IMR-90 (cell line): Measurements from ENCODE around the gene FUT8. TPM values are rescaled to one million over a fixed set of nuclear protein-coding genes. Genes with fewer than 3 reads are reported as not detected.
A peak's percentile ranks its signal among the peaks of the same experiment; 100 is the strongest.

ENCODE experiments used
- ATAC-seq: fragments of 200-7000 bp; cut with Tn5 transposase; 2 replicates; pipeline ENCODE4 v1.9.1; 2020; ENCODE audit warnings: low read depth, mild to moderate bottlenecking, moderate library complexity
- BruUV-seq: library from RNA; stranded (reverse); fragments of 400-500 nt; replicated peaks from 2 replicates; lab custom pipeline; 2021; lab: Mats Ljungman, UMichigan
- CTCF ChIA-PET: fragments of 300-600 bp; formaldehyde crosslinking; extraction: SDS; loops from one replicate; lab custom pipeline; 2021; ENCODE audit warnings: antibody characterized with exemption; lab: Yijun Ruan, JAX
- POLR2A ChIA-PET: fragments of 300-600 bp; sonication (Branson Sonifier 250); formaldehyde crosslinking; loops from one replicate; lab custom pipeline; 2022; ENCODE audit warnings: antibody characterized with exemption; ENCODE audit not compliant: unreplicated experiment; lab: Charles Lee
- DNase-seq: peaks from one replicate; pipeline ENCODE4 v3.0.0; 2013
- H2AFZ ChIP-seq: replicated peaks from 2 replicates; pipeline ENCODE3; 2013; ENCODE audit warnings: low read length, mild to moderate bottlenecking; ENCODE audit not compliant: poor library complexity
- H2AK5ac ChIP-seq: 2 replicates; pipeline ENCODE4 v1.6.1; 2013; ENCODE audit warnings: low read depth, low read length, inconsistent platforms
- H2AK9ac ChIP-seq: replicated peaks from 2 replicates; pipeline ENCODE3; 2013; ENCODE audit warnings: mild to moderate bottlenecking, low read depth, low read length, moderate library complexity; ENCODE audit not compliant: poor library complexity
- H2BK120ac ChIP-seq: 2 replicates; pipeline ENCODE4 v1.6.1; 2013; ENCODE audit warnings: low read depth, low read length, inconsistent platforms
- H2BK15ac ChIP-seq: 3 replicates; pipeline ENCODE4 v1.6.1; 2013; ENCODE audit warnings: low read depth, low read length, inconsistent platforms
- H2BK20ac ChIP-seq: 2 replicates; pipeline ENCODE4 v1.6.1; 2013; ENCODE audit warnings: low read depth, mild to moderate bottlenecking, inconsistent platforms, low read length, moderate library complexity
- H2BK5ac ChIP-seq: 2 replicates; pipeline ENCODE4 v1.6.1; 2013; ENCODE audit warnings: mild to moderate bottlenecking, low read depth, low read length, inconsistent platforms; ENCODE audit not compliant: poor library complexity, severe bottlenecking
- H3K14ac ChIP-seq: replicated peaks from 2 replicates; pipeline ENCODE4 v1.6.1; 2013; ENCODE audit warnings: low read depth, low read length, inconsistent platforms
- H3K18ac ChIP-seq: 2 replicates; pipeline ENCODE4 v1.6.1; 2013; ENCODE audit warnings: low read depth, low read length, control low read depth
- H3K23ac ChIP-seq: 2 replicates; pipeline ENCODE4 v1.6.1; 2013; ENCODE audit warnings: low read depth, low read length, inconsistent platforms
- H3K27ac ChIP-seq: 2 replicates; pipeline ENCODE4 v1.5.1; 2013; ENCODE audit warnings: mild to moderate bottlenecking, control low read depth, low read length; ENCODE audit not compliant: insufficient read depth
- H3K27me3 ChIP-seq: 2 replicates; pipeline ENCODE4 v1.6.1; 2013; ENCODE audit warnings: low read length; ENCODE audit not compliant: control insufficient read depth, insufficient read depth
- H3K36me3 ChIP-seq: 2 replicates; pipeline ENCODE4 v1.6.1; 2013; ENCODE audit warnings: low read length, mixed read lengths; ENCODE audit not compliant: control insufficient read depth, insufficient read depth
- H3K4ac ChIP-seq: 2 replicates; pipeline ENCODE4 v1.6.1; 2013; ENCODE audit warnings: low read depth, low read length, inconsistent platforms
- H3K4me1 ChIP-seq: 2 replicates; pipeline ENCODE4 v1.6.1; 2013; ENCODE audit warnings: low read length, mixed read lengths; ENCODE audit not compliant: control insufficient read depth, insufficient read depth
- H3K4me2 ChIP-seq: 2 replicates; pipeline ENCODE4 v1.6.1; 2013; ENCODE audit warnings: low read depth, mild to moderate bottlenecking, control low read depth, low read length, moderate library complexity
- H3K4me3 ChIP-seq: 2 replicates; pipeline ENCODE4 v1.5.1; 2013; ENCODE audit warnings: low read depth, mild to moderate bottlenecking, control low read depth, low read length, moderate library complexity; ENCODE audit not compliant: insufficient read depth
- H3K56ac ChIP-seq: 2 replicates; pipeline ENCODE4 v1.6.1; 2013; ENCODE audit warnings: low read length, inconsistent platforms; ENCODE audit not compliant: insufficient read depth; ENCODE audit errors: extremely low read depth
- H3K79me1 ChIP-seq, 2 experiments: 2 replicates each; pipeline ENCODE4 v1.6.1; 2013; ENCODE audit warnings: low read length in 2 of 2, inconsistent platforms in 1 of 2, low read depth in 1 of 2
- H3K9ac ChIP-seq: 2 replicates; pipeline ENCODE4 v1.6.1; 2013; ENCODE audit warnings: low read depth, low read length, control low read depth
- H3K9me1 ChIP-seq: 2 replicates; pipeline ENCODE4 v1.6.1; 2013; ENCODE audit warnings: low read length, inconsistent platforms; ENCODE audit not compliant: insufficient read depth
- H3K9me3 ChIP-seq: 2 replicates; pipeline ENCODE4 v1.6.1; 2013; ENCODE audit warnings: low read length; ENCODE audit not compliant: control insufficient read depth, insufficient read depth
- H4K20me1 ChIP-seq: 2 replicates; pipeline ENCODE4 v1.6.1; 2013; ENCODE audit warnings: low read length, inconsistent platforms; ENCODE audit not compliant: insufficient read depth
- H4K5ac ChIP-seq: 2 replicates; pipeline ENCODE4 v1.6.1; 2013; ENCODE audit warnings: mild to moderate bottlenecking, low read depth, low read length, control low read depth
- H4K8ac ChIP-seq, 2 experiments: 2 replicates each; pipeline ENCODE4 v1.6.1; 2013; ENCODE audit warnings: low read depth in 2 of 2, low read length in 2 of 2, control low read depth in 1 of 2, inconsistent platforms in 1 of 2
- H4K91ac ChIP-seq: 2 replicates; pipeline ENCODE4 v1.6.1; 2013; ENCODE audit warnings: low read depth, low read length, inconsistent platforms; ENCODE audit not compliant: insufficient read depth
- ELK1 ChIP-seq: fragments of 150-350 bp; IDR thresholded peaks from 2 replicates; pipeline ENCODE4 v1.6.1; 2016; ENCODE audit warnings: low read depth, mild to moderate bottlenecking, low read length, moderate library complexity, borderline replicate concordance
- FOS ChIP-seq: fragments of 150-350 bp; IDR thresholded peaks from 2 replicates; pipeline ENCODE4 v1.6.1; 2016; ENCODE audit warnings: low read depth, low read length
- MAFK ChIP-seq: IDR thresholded peaks from 2 replicates; pipeline ENCODE4 v1.6.1; 2012; ENCODE audit warnings: low read depth, low read length, improper control_type of control experiment
- MAZ ChIP-seq: IDR thresholded peaks from 2 replicates; pipeline ENCODE4 v1.6.1; 2012; ENCODE audit warnings: low read depth, mild to moderate bottlenecking, low read length, improper control_type of control experiment, moderate library complexity, borderline replicate concordance
- MXI1 ChIP-seq: IDR thresholded peaks from 2 replicates; pipeline ENCODE4 v1.6.1; 2012; ENCODE audit warnings: low read depth, mild to moderate bottlenecking, low read length, moderate library complexity, borderline replicate concordance
- NFE2L2 ChIP-seq: fragments of 150-350 bp; IDR thresholded peaks from 2 replicates; pipeline ENCODE4 v1.6.1; 2016; ENCODE audit warnings: low read depth, mild to moderate bottlenecking, low read length
- POLR2A ChIP-seq: IDR thresholded peaks from 2 replicates; pipeline ENCODE4 v1.6.1; 2012; ENCODE audit warnings: mild to moderate bottlenecking, low read depth, low read length
- RCOR1 ChIP-seq: IDR thresholded peaks from 2 replicates; pipeline ENCODE4 v1.6.1; 2012; ENCODE audit warnings: mild to moderate bottlenecking, low read length, improper control_type of control experiment; ENCODE audit not compliant: insufficient replicate concordance
- SMC3 ChIP-seq: fragments of 150-350 bp; IDR thresholded peaks from 2 replicates; pipeline ENCODE4 v1.6.1; 2016; ENCODE audit warnings: low read depth, mild to moderate bottlenecking, antibody characterized with exemption, low read length, moderate library complexity
- USF2 ChIP-seq: fragments of 150-350 bp; IDR thresholded peaks from 2 replicates; pipeline ENCODE4 v1.6.1; 2017; ENCODE audit warnings: mild to moderate bottlenecking, antibody characterized with exemption, low read length, low read depth
- WGBS, 2 experiments: methylation state at CpG; one replicate each; pipeline versions ENCODE4 v1.1.5 to v1.1.7; 2013; ENCODE audit warnings: missing lambda C conversion rate in 2 of 2; ENCODE audit not compliant: insufficient read length in 1 of 2; ENCODE audit errors: extremely low coverage in 2 of 2; 5-methylcytosine and 5-hydroxymethylcytosine counted together
- dilution Hi-C: fragments of 300-500 bp; cut with HindIII; formaldehyde crosslinking; loops from one replicate; pipeline ENCODE4 v1.14.3; 2018; ENCODE audit warnings: low sequenced_read_pairs; ENCODE audit not compliant: unreplicated experiment
- in situ Hi-C: fragments of 300-500 bp; cut with MboI; formaldehyde crosslinking; loops from 3 replicates; pipeline ENCODE4 v1.14.3; 2019; ENCODE audit warnings: low sequenced_read_pairs, inconsistent platforms, mixed read lengths
- intact Hi-C: fragments of 100-400 bp; cut with micrococcal nuclease; formaldehyde crosslinking; loops from 2 replicates; pipeline ENCODE4 v1.10.0; 2022
- polyA plus RNA-seq, 3 experiments: library from polyadenylated mRNA; depleted of rRNA; stranded (reverse); fragments of >200 nt; gene quantifications; 2 replicates each; pipeline ENCODE4 v1.2.3, GENCODE V29; 2012; ENCODE audit warnings: low replicate concordance in 1 of 3
- total RNA-seq: library from RNA; depleted of rRNA; stranded (reverse); fragments of >200 nt; gene quantifications from 2 replicates; pipeline ENCODE4 v1.2.3, GENCODE V29; 2012

The FUT8 gene
- total and polyA plus RNA-seq, 2 of the 4 experiments (the other 2 are of a cell fraction), result 15.6 to 72.9 TPM

- Histone ChIP-seq H3K18ac (no peak overlapping the region), H3K36me3 (no peaks in the 10 kb centered on the region), H3K9me3 (no peaks in the 10 kb centered on the region), H3K4me3 (no peak overlapping the region), H3K79me1 (no peaks in the 10 kb centered on the region), H3K4me2 (no peak overlapping the region), H3K4ac (no peak overlapping the region), H3K9ac (no peak overlapping the region), H4K91ac (no peak overlapping the region), H4K8ac (no peak overlapping the region), H4K5ac (no peak overlapping the region), H3K27ac (no peak overlapping the region), H2AK9ac (no peak overlapping the region), H2BK5ac (no peak overlapping the region), H4K20me1 (no peaks in the 10 kb centered on the region; the same call in 1 of the 2 replicates), H2AFZ (peak overlapping the region; percentile 49), H3K27me3 (peaks cover 4% of the 10 kb centered on the region), H3K4me1 (no peaks in the 10 kb centered on the region), H3K9me1 (peaks cover 2% of the 10 kb centered on the region; the same call in 1 of the 2 replicates), H2BK15ac (no peak overlapping the region), H3K23ac (no peak overlapping the region), H2BK20ac (no peak overlapping the region), H3K14ac (no peak overlapping the region), H2AK5ac (no peak overlapping the region), H2BK120ac (no peak overlapping the region), H3K56ac (no peak overlapping the region)
- in situ Hi-C loops (no loop called here), intact Hi-C loops (no loop called here), dilution Hi-C loops (no loop called here)
- POLR2A ChIA-PET, result no interaction called here
- TF ChIP-seq POLR2A, result no peak
- TF ChIP-seq USF2, result no peak
- no peak for TF ChIP-seq FOS
- no peak for TF ChIP-seq RCOR1
- TF ChIP-seq ELK1, result no peak
- TF ChIP-seq MAZ, result no peak
- no peak for TF ChIP-seq MXI1
- TF ChIP-seq SMC3, result no peak
- TF ChIP-seq NFE2L2, result no peak
- TF ChIP-seq MAFK, result no peak
- no TSS peak for BruUV-seq
- DNase-seq (no peak), ATAC-seq (no peak)
- 56% methylated on average over 3 of the region's 14 CpGs; no CpG with 5 or more reads in 1 of the 2 experiments for WGBS, 2 experiments
- CTCF ChIA-PET, result no interaction called here
These were observed 376.8 kb downstream of the FUT8 start for GRCh38 chr14:65789363-65789762.
